Measurements from ENCODE around the gene TNFRSF4.

TNFRSF4 gene

GRCh38 chr1:1232208-1232795 lies 18.3 kb upstream of the TNFRSF4 start, which contains the start of gene B3GALT6:
Gene B3GALT6 (plus strand): TSS chr1:1232237. CDS start chr1:1232279, 42 bp downstream.
- DNase-seq: no peak

GRCh38 chr1:1231400-1232207 lies 17.7 kb upstream of the TNFRSF4 start, which contains the start of gene SDF4:
Gene SDF4 (minus strand): TSS chr1:1232001. CDS start chr1:1228772, 3,229 bp downstream.
- DNase-seq: peak; percentile 96

GRCh38 chr1:1230656-1231399 lies 16.9 kb upstream of the TNFRSF4 start:
- DNase-seq: no peak

GRCh38 chr1:1229770-1230169 lies 15.8 kb upstream of the TNFRSF4 start:
- no peak for DNase-seq

GRCh38 chr1:1228596-1229321 lies 14.8 kb upstream of the TNFRSF4 start:
- no peak for DNase-seq

- no peak for DNase-seq
Observed at GRCh38 chr1:1228187-1228586, 14.2 kb upstream of the TNFRSF4 start.

- DNase-seq: no peak
Observed at GRCh38 chr1:1227386-1227785, 13.4 kb upstream of the TNFRSF4 start.

- DNase-seq: no peak
Observed at GRCh38 chr1:1226566-1227362, 12.8 kb upstream of the TNFRSF4 start.

- no peak for DNase-seq
Observed at GRCh38 chr1:1225913-1226312, 12.0 kb upstream of the TNFRSF4 start.

GRCh38 chr1:1225238-1225845 lies 11.4 kb upstream of the TNFRSF4 start:
- no peak for DNase-seq

- DNase-seq: no peak
Observed at GRCh38 chr1:1223891-1224290, 9.9 kb upstream of the TNFRSF4 start.

GRCh38 chr1:1223321-1223720 lies 9.4 kb upstream of the TNFRSF4 start:
- no peak for DNase-seq

GRCh38 chr1:1222575-1223225 lies 8.7 kb upstream of the TNFRSF4 start:
- DNase-seq: no peak

GRCh38 chr1:1221887-1222574 lies 8.1 kb upstream of the TNFRSF4 start:
- no peak for DNase-seq

- DNase-seq: no peak
Observed at GRCh38 chr1:1220197-1220596, 6.2 kb upstream of the TNFRSF4 start.

- DNase-seq: no peak
Observed at GRCh38 chr1:1219341-1219740, 5.4 kb upstream of the TNFRSF4 start.

GRCh38 chr1:1218524-1219200 lies 4.7 kb upstream of the TNFRSF4 start:
- no peak for DNase-seq

GRCh38 chr1:1217621-1218523 lies 3.9 kb upstream of the TNFRSF4 start:
- no peak for DNase-seq

Data from midbrain (tissue), 1 donor.